HG02943 (cell line): ENCODE data around the gene CST4.
A peak's percentile ranks its signal among the peaks of the same experiment; 100 is the strongest.
"Not testable (repeated sequence)": the region's sequence is repeated elsewhere in the genome, so short reads cannot be mapped to it uniquely, and the experiment has no call there.

Source experiments
- ATAC-seq: cut with Tn5 transposase; IDR thresholded peaks from one replicate; pipeline ENCODE4 v1.9.1; 2021; ENCODE audit warnings: mild to moderate bottlenecking, low read depth, moderate library complexity; ENCODE audit not compliant: unreplicated experiment

The CST4 gene

GRCh38 chr20:23690581-23690980 lies 1.7 kb upstream of the CST4 start:
- no peak for ATAC-seq

- ATAC-seq, result no peak
Observed at GRCh38 chr20:23689399-23689690, 507 bp upstream of the CST4 start.

- ATAC-seq, result no peak
Observed at GRCh38 chr20:23687986-23688385, 852 bp downstream of the CST4 start.

GRCh38 chr20:23686046-23686750 lies 2.6 kb downstream of the CST4 start:
- ATAC-seq, result no peak

- not testable (repeated sequence) for ATAC-seq
Observed at GRCh38 chr20:23685529-23685896, 3.3 kb downstream of the CST4 start.

- no peak for ATAC-seq
Observed at GRCh38 chr20:23684261-23684660, 4.6 kb downstream of the CST4 start.

GRCh38 chr20:23683807-23684206 lies 5.0 kb downstream of the CST4 start:
- ATAC-seq, result no peak

GRCh38 chr20:23683281-23683680 lies 5.6 kb downstream of the CST4 start:
- no peak for ATAC-seq

- ATAC-seq, result no peak
Observed at GRCh38 chr20:23680146-23680545, 8.7 kb downstream of the CST4 start.

- no peak for ATAC-seq
Observed at GRCh38 chr20:23679133-23680092, 9.4 kb downstream of the CST4 start.

GRCh38 chr20:23673209-23673608 lies 15.6 kb downstream of the CST4 start:
- no peak for ATAC-seq

GRCh38 chr20:23672158-23672557 lies 16.7 kb downstream of the CST4 start:
- no peak for ATAC-seq

- ATAC-seq, result no peak
Observed at GRCh38 chr20:23671479-23671878, 17.4 kb downstream of the CST4 start.

GRCh38 chr20:23670361-23670760 lies 18.5 kb downstream of the CST4 start:
- no peak for ATAC-seq

GRCh38 chr20:23669866-23670265 lies 19.0 kb downstream of the CST4 start:
- no peak for ATAC-seq

- no peak for ATAC-seq
Observed at GRCh38 chr20:23669327-23669726, 19.5 kb downstream of the CST4 start.

GRCh38 chr20:23668477-23668951 lies 20.3 kb downstream of the CST4 start:
- ATAC-seq, result peak; percentile 66

- ATAC-seq, result no peak
Observed at GRCh38 chr20:23667666-23668065, 21.2 kb downstream of the CST4 start.

- ATAC-seq, result no peak
Observed at GRCh38 chr20:23666698-23667097, 22.1 kb downstream of the CST4 start.

- no peak for ATAC-seq
Observed at GRCh38 chr20:23666189-23666588, 22.6 kb downstream of the CST4 start.

- ATAC-seq, result no peak
Observed at GRCh38 chr20:23664954-23665353, 23.9 kb downstream of the CST4 start.

GRCh38 chr20:23664046-23664445 lies 24.8 kb downstream of the CST4 start:
- not testable (repeated sequence) for ATAC-seq
